Measurements from ENCODE around the gene NPY1R. TPM values are rescaled to one million over a fixed set of nuclear protein-coding genes. Genes with fewer than 3 reads are reported as not detected.

The NPY1R gene
- 6.3 TPM for total RNA-seq

GRCh38 chr4:163332526-163333406 is at the start of gene NPY1R:
TSS of gene NPY1R (minus strand) at chr4:163332596. CDS start at chr4:163326554, 6,042 bp downstream.
- DNase-seq (ENCODE audit: low spot score), result peak; percentile 82

- no peak for DNase-seq (ENCODE audit: low spot score)
These were observed 48.3 kb upstream of the NPY1R start for GRCh38 chr4:163380703-163381102.

- no peak for DNase-seq (ENCODE audit: low spot score)
These were observed 46.3 kb upstream of the NPY1R start for GRCh38 chr4:163378661-163379060.

- no peak for DNase-seq (ENCODE audit: low spot score)
These were observed 39.6 kb upstream of the NPY1R start for GRCh38 chr4:163372029-163372428.

GRCh38 chr4:163367651-163368050 is 35.3 kb upstream of the NPY1R start:
- no peak for DNase-seq (ENCODE audit: low spot score)

GRCh38 chr4:163356104-163356503 is 23.7 kb upstream of the NPY1R start:
- DNase-seq (ENCODE audit: low spot score), result no peak

- no peak for DNase-seq (ENCODE audit: low spot score)
These were observed 20.7 kb upstream of the NPY1R start for GRCh38 chr4:163353054-163353453.

GRCh38 chr4:163350672-163351071 is 18.3 kb upstream of the NPY1R start:
- DNase-seq (ENCODE audit: low spot score), result no peak

GRCh38 chr4:163344147-163345125 is 12.0 kb upstream of the NPY1R start:
- DNase-seq (ENCODE audit: low spot score), result no peak

GRCh38 chr4:163343604-163344146 is 11.3 kb upstream of the NPY1R start, which contains the start of gene NPY5R:
TSS of gene NPY5R (plus strand) at chr4:163343892. CDS start at chr4:163350274, 6,382 bp downstream.
- DNase-seq (ENCODE audit: low spot score), result no peak

- DNase-seq (ENCODE audit: low spot score), result no peak
These were observed 3.0 kb upstream of the NPY1R start for GRCh38 chr4:163335384-163335783.

GRCh38 chr4:163331629-163332376 is 593 bp downstream of the NPY1R start:
- DNase-seq (ENCODE audit: low spot score), result peak; percentile 10

GRCh38 chr4:163330916-163331628 is 1.3 kb downstream of the NPY1R start:
- DNase-seq (ENCODE audit: low spot score), result no peak

- DNase-seq (ENCODE audit: low spot score), result no peak
These were observed 15.3 kb downstream of the NPY1R start for GRCh38 chr4:163317110-163317509.

GRCh38 chr4:163309466-163309865 is 22.9 kb downstream of the NPY1R start:
- no peak for DNase-seq (ENCODE audit: low spot score)

GRCh38 chr4:163303069-163303468 is 29.3 kb downstream of the NPY1R start:
- DNase-seq (ENCODE audit: low spot score), result no peak

- no peak for DNase-seq (ENCODE audit: low spot score)
These were observed 32.0 kb downstream of the NPY1R start for GRCh38 chr4:163300445-163300844.

- no peak for DNase-seq (ENCODE audit: low spot score)
These were observed 37.3 kb downstream of the NPY1R start for GRCh38 chr4:163295138-163295537.

GRCh38 chr4:163284304-163284703 is 48.1 kb downstream of the NPY1R start:
- DNase-seq (ENCODE audit: low spot score), result no peak

GRCh38 chr4:163280703-163281519 is 51.5 kb downstream of the NPY1R start:
- DNase-seq (ENCODE audit: low spot score), result no peak
